Suprapubic skin (tissue), 4 donors: ENCODE results near the gene JUND. TPM values are rescaled to one million over a fixed set of nuclear protein-coding genes. Genes with fewer than 3 reads are reported as not detected.

ENCODE experiments used
- DNase-seq, 2 donors: peaks; one replicate each; pipeline ENCODE4 v3.0.0-alpha.2; 2019; ENCODE audit warnings: low spot score in 2 of 2
- H3K27ac ChIP-seq: fragments of 200-600 bp; sonication (generic); one replicate; pipeline ENCODE4 v1.5.1; 2019
- H3K27me3 ChIP-seq: fragments of 200-600 bp; sonication (generic); one replicate; pipeline ENCODE4 v1.5.1; 2019
- H3K36me3 ChIP-seq: fragments of 200-600 bp; sonication (generic); one replicate; pipeline ENCODE4 v1.5.1; 2019
- H3K4me1 ChIP-seq: fragments of 200-600 bp; sonication (generic); one replicate; pipeline ENCODE4 v1.5.1; 2019
- H3K4me3 ChIP-seq: fragments of 200-600 bp; sonication (generic); one replicate; pipeline ENCODE4 v1.5.1; 2019; ENCODE audit warnings: mild to moderate bottlenecking
- H3K9me3 ChIP-seq: fragments of 200-600 bp; sonication (generic); one replicate; pipeline ENCODE4 v1.5.1; 2019
- CTCF ChIP-seq, 2 donors: fragments of 200-600 bp in 1 of 2; fragments of 450-650 bp in 1 of 2; sonication (generic) in 1 of 2; IDR thresholded peaks; one replicate each; pipeline ENCODE4 v1.5.1; 2016 to 2019; ENCODE audit warnings: antibody characterized with exemption in 2 of 2, mild to moderate bottlenecking in 1 of 2, moderate library complexity in 1 of 2
- EP300 ChIP-seq: sonication (generic); formaldehyde crosslinking; IDR thresholded peaks from one replicate; pipeline ENCODE4 v1.6.1; 2017; ENCODE audit warnings: antibody characterized with exemption
- POLR2A ChIP-seq, 2 donors: fragments of 450-650 bp; IDR thresholded peaks; one replicate each; pipeline ENCODE4 v1.6.1; 2017; ENCODE audit warnings: antibody characterized with exemption in 2 of 2, mild to moderate bottlenecking in 2 of 2, moderate library complexity in 2 of 2
- POLR2AphosphoS5 ChIP-seq, 3 donors: sonication (generic); formaldehyde crosslinking; IDR thresholded peaks; one replicate each; pipeline ENCODE4 v1.6.1; 2017; ENCODE audit warnings: antibody characterized with exemption in 3 of 3
- WGBS: methylation state at CpG from one replicate; pipeline ENCODE4 v1.1.5; 2018; 5-methylcytosine and 5-hydroxymethylcytosine counted together
- total RNA-seq, 4 donors: library from RNA; depleted of rRNA; stranded (reverse); fragments of >200 nt; gene quantifications; one replicate each; pipeline ENCODE4 v1.1.0, GENCODE V29; 2016

The JUND gene
- total RNA-seq, 4 donors from 2014 or later: 330 to 579 (median 396) TPM

DNA sequence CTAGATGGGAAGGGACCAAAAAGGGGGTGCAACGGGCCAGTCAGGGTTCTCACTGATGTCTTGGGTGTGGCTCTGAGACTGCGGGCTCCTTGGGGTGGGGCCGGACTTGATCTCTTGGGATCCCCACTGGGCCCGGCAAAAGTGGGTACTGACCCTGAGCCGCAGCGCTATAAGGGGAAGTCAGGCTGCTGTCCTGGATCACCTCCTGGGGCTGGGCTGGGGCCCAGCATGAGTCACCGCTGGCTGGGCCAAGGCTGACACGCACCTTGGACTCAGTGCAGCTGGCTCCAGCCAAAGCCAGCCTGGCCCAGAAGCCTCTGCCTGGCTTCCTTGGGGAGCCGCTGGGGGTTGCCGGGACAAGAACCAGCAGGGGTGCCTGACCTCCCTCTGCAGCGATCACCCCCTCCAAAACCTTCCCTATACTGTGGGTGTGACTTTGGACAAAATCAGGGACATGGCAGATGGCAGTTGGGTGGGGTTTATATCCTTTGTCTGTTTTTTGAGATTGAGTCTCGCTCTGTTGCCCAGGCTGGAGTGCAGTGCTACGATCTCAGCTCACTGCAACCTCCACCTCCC lies 6.6 kb downstream of the JUND start:
- Histone ChIP-seq H3K27ac (peak overlapping the region; percentile 67), H3K4me3 (peak overlapping the region; percentile 25), H3K9me3 (no peaks in the 10 kb centered on the region), H3K36me3 (peaks cover 12% of the 10 kb centered on the region), H3K27me3 (no peaks in the 10 kb centered on the region), H3K4me1 (peaks cover 51% of the 10 kb centered on the region)
- 20% methylated on average over 6 of the region's 13 CpGs for WGBS
- TF ChIP-seq POLR2A (IDR thresholded peaks at IDR 0.05) (peak in 1 of 2 donors; percentile 25), EP300 (no peak), CTCF (IDR thresholded peaks at IDR 0.05) (no peak), POLR2AphosphoS5 (IDR thresholded peaks at IDR 0.05) (peak in 1 of 3 donors; percentile 69)
- peak; percentile 92 to 93 for DNase-seq

DNA sequence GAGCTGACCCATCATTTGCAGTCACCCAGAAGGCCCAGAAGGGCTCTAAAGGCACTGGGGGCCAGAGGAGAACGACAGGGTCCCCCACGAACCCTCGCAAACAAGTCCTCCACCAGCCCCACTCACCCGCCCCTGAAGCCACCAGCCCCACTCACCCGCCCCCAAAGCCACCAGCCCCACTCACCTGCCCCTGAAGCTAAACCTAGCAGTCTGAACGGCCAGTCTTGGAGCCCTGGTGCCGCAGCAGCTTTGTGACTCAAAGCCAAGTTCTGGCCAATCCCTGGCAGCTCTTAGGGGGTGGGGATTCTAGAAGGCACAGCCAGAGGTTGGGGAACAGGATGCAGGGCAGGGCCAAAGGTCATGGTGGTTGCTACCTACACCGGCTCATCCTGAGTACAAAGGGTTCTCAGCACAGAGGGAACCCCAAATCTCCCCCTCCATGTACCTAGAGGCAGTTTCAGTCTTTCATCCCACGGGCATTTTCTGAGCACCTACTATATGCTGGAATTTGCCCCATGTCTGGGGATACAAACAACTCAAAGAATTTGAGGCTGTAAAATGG lies 7.1 kb downstream of the JUND start, which contains the start of gene IQCN:
Gene IQCN, minus strand, starts transcription at position 234 of the 562 bp plus-strand sequence. CDS start 4,974 bp downstream, outside the sequence.
- TF ChIP-seq POLR2AphosphoS5 (IDR thresholded peaks at IDR 0.05) (no peak), CTCF (IDR thresholded peaks at IDR 0.05) (no peak), EP300 (no peak), POLR2A (IDR thresholded peaks at IDR 0.05) (no peak)
- Histone ChIP-seq H3K4me1 (peaks cover 51% of the 10 kb centered on the region), H3K27ac (peak within 1 kb of the TSS; percentile 67), H3K27me3 (no peaks in the 10 kb centered on the region), H3K4me3 (peak within 1 kb of the TSS; percentile 25), H3K9me3 (no peaks in the 10 kb centered on the region), H3K36me3 (peaks cover 13% of the 10 kb centered on the region)
- 92% methylated on average over 4 of the region's 9 CpGs for WGBS
- peak in 1 of 2 donors; percentile 87 for DNase-seq

DNA sequence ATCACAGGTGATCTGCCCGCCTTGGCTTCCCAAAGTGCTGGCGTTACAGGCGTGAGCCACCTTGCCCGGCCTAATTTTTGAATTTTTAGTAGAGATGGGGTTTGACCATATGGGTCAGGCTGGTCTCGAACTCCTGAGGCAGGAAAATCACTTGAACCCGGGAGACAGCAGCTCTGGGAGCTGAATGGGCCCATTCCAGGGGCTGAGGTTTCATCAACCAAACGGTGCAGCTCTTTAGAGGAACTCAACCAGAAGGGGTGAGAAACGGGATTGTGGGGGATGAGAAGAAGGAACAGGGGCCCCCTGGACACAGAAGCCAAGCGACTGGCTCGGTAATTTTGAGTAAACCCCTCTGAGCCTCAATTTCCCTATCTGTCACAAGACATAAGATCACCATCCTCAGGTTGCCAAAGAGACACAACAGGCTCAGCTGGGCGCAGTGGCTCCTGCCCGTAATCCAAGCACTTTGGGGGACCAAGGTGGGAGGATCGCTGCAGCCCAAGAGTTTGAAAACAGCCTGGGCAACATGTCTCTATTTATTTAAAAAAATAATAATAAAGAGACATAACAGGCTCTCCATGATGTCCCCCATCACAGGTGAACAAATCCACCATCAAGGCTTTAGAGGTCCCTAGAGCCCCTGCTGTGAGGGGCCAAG lies 7.7 kb downstream of the JUND start:
- TF ChIP-seq POLR2AphosphoS5 (IDR thresholded peaks at IDR 0.05): no peak
- TF ChIP-seq EP300: no peak
- TF ChIP-seq POLR2A (IDR thresholded peaks at IDR 0.05): no peak
- no peaks in the 10 kb centered on the region for H3K9me3 ChIP-seq
- H3K4me3 ChIP-seq: no peak overlapping the region
- peaks cover 15% of the 10 kb centered on the region for H3K36me3 ChIP-seq
- H3K4me1 ChIP-seq: peaks cover 46% of the 10 kb centered on the region
- H3K27me3 ChIP-seq: no peaks in the 10 kb centered on the region
- no peak for DNase-seq
- 88% methylated on average over 13 of the region's 13 CpGs for WGBS
- peak overlapping the region; percentile 67 for H3K27ac ChIP-seq

DNA sequence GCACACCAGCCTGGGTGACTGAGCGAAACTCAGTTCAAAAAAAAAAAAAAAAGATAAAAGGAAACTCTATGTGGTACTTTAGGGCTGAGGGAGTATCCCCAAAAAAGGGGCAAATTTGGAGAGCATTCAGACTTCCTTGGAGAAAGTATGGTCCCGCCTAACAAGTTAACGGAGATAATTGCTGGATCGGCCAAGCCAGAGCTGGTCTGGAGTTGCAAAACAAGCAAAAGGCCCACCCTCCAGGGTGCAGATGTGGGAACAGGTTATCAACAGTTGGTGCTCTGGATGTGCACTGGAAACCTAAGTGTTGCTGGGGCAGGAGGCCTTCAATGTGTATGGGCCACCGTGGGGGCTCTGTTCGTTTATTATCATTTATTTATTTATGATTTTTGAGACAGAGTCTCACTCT lies 10.0 kb downstream of the JUND start:
- peak in 1 of 3 donors; percentile 37 for TF ChIP-seq POLR2AphosphoS5 (IDR thresholded peaks at IDR 0.05)
- TF ChIP-seq POLR2A (IDR thresholded peaks at IDR 0.05): no peak
- no peak overlapping the region for H3K4me3 ChIP-seq
- H3K27me3 ChIP-seq: no peaks in the 10 kb centered on the region
- H3K36me3 ChIP-seq: peaks cover 29% of the 10 kb centered on the region
- no peak for DNase-seq
- no peaks in the 10 kb centered on the region for H3K9me3 ChIP-seq
- WGBS: 48% methylated on average over 6 of the region's 6 CpGs
- no peak overlapping the region for H3K27ac ChIP-seq
- peaks cover 29% of the 10 kb centered on the region for H3K4me1 ChIP-seq

DNA sequence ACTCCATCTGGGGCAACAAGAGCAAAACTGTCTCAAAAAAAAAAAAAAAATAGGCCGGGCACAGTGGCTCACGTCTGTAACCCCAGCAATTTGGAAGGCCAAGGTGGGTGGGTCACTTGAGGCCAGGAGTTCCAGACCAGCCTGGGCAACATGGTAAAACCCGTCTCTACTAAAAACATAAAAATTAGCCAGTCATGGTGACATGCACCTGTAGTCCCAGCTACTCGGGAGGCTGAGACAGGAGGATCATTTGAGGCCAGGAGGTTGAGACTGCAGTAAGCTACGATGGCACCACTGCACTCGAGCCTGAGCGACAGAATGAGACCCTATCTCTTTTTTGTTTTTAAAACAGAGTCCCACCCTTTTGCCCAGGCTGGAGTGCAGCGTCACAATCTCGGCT lies 11.1 kb downstream of the JUND start:
- no peak for TF ChIP-seq POLR2AphosphoS5 (IDR thresholded peaks at IDR 0.05)
- no peak for TF ChIP-seq POLR2A (IDR thresholded peaks at IDR 0.05)
- no peak for TF ChIP-seq CTCF (IDR thresholded peaks at IDR 0.05)
- TF ChIP-seq EP300: no peak
- Histone ChIP-seq H3K9me3 (no peaks in the 10 kb centered on the region), H3K27me3 (no peaks in the 10 kb centered on the region), H3K27ac (no peak overlapping the region), H3K4me1 (peaks cover 18% of the 10 kb centered on the region), H3K4me3 (no peak overlapping the region), H3K36me3 (peaks cover 39% of the 10 kb centered on the region)
- 93% methylated on average over 9 of the region's 9 CpGs for WGBS
- DNase-seq: no peak

GRCh38 chr19:18269070-18269723 lies 12.2 kb downstream of the JUND start:
- no peak for DNase-seq
- Histone ChIP-seq H3K9me3 (no peaks in the 10 kb centered on the region), H3K4me3 (no peak overlapping the region), H3K36me3 (peaks cover 50% of the 10 kb centered on the region), H3K27me3 (no peaks in the 10 kb centered on the region), H3K4me1 (peaks cover 6% of the 10 kb centered on the region), H3K27ac (no peak overlapping the region)
- TF ChIP-seq CTCF (IDR thresholded peaks at IDR 0.05) (no peak), POLR2AphosphoS5 (IDR thresholded peaks at IDR 0.05) (no peak), EP300 (no peak), POLR2A (IDR thresholded peaks at IDR 0.05) (no peak)
- WGBS: 73% methylated on average over 2 of the region's 2 CpGs
